HepG2 (cell line): ENCODE results near the gene CENPP. TPM values are rescaled to one million over a fixed set of nuclear protein-coding genes. Genes with fewer than 3 reads are reported as not detected.

Source experiments
- ATAC-seq: fragments of 200-7000 bp; cut with Tn5 transposase; 3 replicates; pipeline ENCODE4 v1.9.1; 2020; ENCODE audit warnings: mild to moderate bottlenecking, moderate library complexity
- BruUV-seq: library from RNA; stranded (reverse); fragments of 400-500 nt; replicated peaks from 2 replicates; lab custom pipeline; 2021; lab: Mats Ljungman, UMichigan
- CTCF ChIA-PET: fragments of 300-600 bp; formaldehyde crosslinking; extraction: SDS; loops from one replicate; lab custom pipeline; 2021; ENCODE audit warnings: low total read pairs, inconsistent platforms, low intra/inter-chr PET ratio; lab: Yijun Ruan, JAX
- POLR2A ChIA-PET: fragments of 350-600 bp; sonication (Branson Sonifier 250); formaldehyde crosslinking; loops from one replicate; lab custom pipeline; 2020; ENCODE audit warnings: antibody characterized with exemption, inconsistent platforms; lab: Yijun Ruan, JAX
- DNase-seq: peaks from one replicate; pipeline ENCODE4 v3.0.0-alpha.2; 2015; ENCODE audit warnings: low spot score
- FAIRE-seq: peaks from 3 replicates; lab custom pipeline; 2011; peaks lifted over from hg19 to GRCh38; lab: Jason Lieb, UNC
- H2AFZ ChIP-seq: one replicate; pipeline ENCODE4 v1.6.1; 2011; ENCODE audit warnings: low read length, inconsistent platforms
- H3K27ac ChIP-seq: fragments of 300-600 bp; 3 replicates; pipeline ENCODE4 v1.8.0; 2011; ENCODE audit warnings: mixed run types, mild to moderate bottlenecking, mixed read lengths, low read length, inconsistent platforms; ENCODE audit not compliant: insufficient read depth; ENCODE audit errors: extremely low read length
- H3K27me3 ChIP-seq, 2 experiments: fragments of 200-600 bp in 1 of 2; 2 replicates in 1 of 2; 3 replicates in 1 of 2; pipeline versions ENCODE4 v1.6.0 to v1.8.0; 2011; ENCODE audit warnings: low read length in 2 of 2, mild to moderate bottlenecking in 2 of 2, moderate library complexity in 2 of 2, inconsistent platforms in 1 of 2; ENCODE audit not compliant: insufficient read depth in 2 of 2, control insufficient read depth in 1 of 2
- H3K36me3 ChIP-seq, 2 experiments: fragments of 200-600 bp in 1 of 2; replicated peaks in 1 of 2; 2 replicates in 1 of 2; 3 replicates in 1 of 2; pipeline versions ENCODE4 v1.5.1 to v1.8.0; 2011; ENCODE audit warnings: low read length in 2 of 2, inconsistent platforms in 1 of 2; ENCODE audit not compliant: insufficient read depth in 2 of 2, control insufficient read depth in 1 of 2
- H3K4me1 ChIP-seq: 2 replicates; pipeline ENCODE4 v1.5.1; 2012; ENCODE audit warnings: low read length, inconsistent platforms; ENCODE audit not compliant: insufficient read depth
- H3K4me2 ChIP-seq: 2 replicates; pipeline ENCODE4 v1.6.0; 2011; ENCODE audit warnings: low read depth, low read length, inconsistent platforms
- H3K4me3 ChIP-seq, 3 experiments: fragments of 200-600 bp in 1 of 3; sonication (generic), shearing (Covaris generic) in 1 of 3; replicated peaks in 1 of 3; 2 replicates each; pipeline ENCODE4 v1.5.1; 2011 to 2016; ENCODE audit warnings: low read length in 3 of 3, inconsistent platforms in 2 of 3, low read depth in 2 of 3, mild to moderate bottlenecking in 2 of 3, control low read depth in 1 of 3, mixed read lengths in 1 of 3; ENCODE audit not compliant: insufficient read depth in 1 of 3
- H3K79me2 ChIP-seq: one replicate; pipeline ENCODE4 v1.6.1; 2011; ENCODE audit warnings: low read length, inconsistent platforms; ENCODE audit not compliant: insufficient read depth
- H3K9ac ChIP-seq: 2 replicates; pipeline ENCODE4 v1.6.0; 2011; ENCODE audit warnings: mild to moderate bottlenecking, low read depth, low read length, inconsistent platforms; ENCODE audit not compliant: insufficient read depth
- H3K9me3 ChIP-seq: 2 replicates; pipeline ENCODE4 v1.5.1; 2012; ENCODE audit warnings: mild to moderate bottlenecking, low read length
- H4K20me1 ChIP-seq: 2 replicates; pipeline ENCODE4 v1.6.0; 2011; ENCODE audit warnings: inconsistent platforms, mild to moderate bottlenecking, low read length, moderate library complexity; ENCODE audit not compliant: insufficient read depth
- ETV5 ChIP-seq: IDR thresholded peaks from 2 replicates; pipeline ENCODE4 v1.6.1; 2018; ENCODE audit warnings: missing biosample characterization, missing genetic modification reagents, inconsistent platforms, borderline replicate concordance
- HIC2 ChIP-seq: sonication (generic); formaldehyde crosslinking; IDR thresholded peaks from 2 replicates; pipeline ENCODE4 v1.9.0; 2022; ENCODE audit warnings: low read depth, missing genetic modification reagents
- NFE2L2 ChIP-seq: fragments of 150-350 bp; IDR thresholded peaks from 2 replicates; pipeline ENCODE4 v1.6.1; 2014; ENCODE audit warnings: low read length
- NFKB2 ChIP-seq: sonication (generic); formaldehyde crosslinking; IDR thresholded peaks from 2 replicates; pipeline ENCODE4 v1.4.0; 2020; ENCODE audit warnings: missing genetic modification reagents, borderline replicate concordance
- NRL ChIP-seq: sonication (generic); formaldehyde crosslinking; IDR thresholded peaks from 2 replicates; pipeline ENCODE4 v1.5.0; 2020; ENCODE audit warnings: missing genetic modification reagents, mild to moderate bottlenecking, moderate library complexity, borderline replicate concordance
- PCBP2 ChIP-seq: fragments of 200-400 bp; formaldehyde crosslinking; optimal IDR thresholded peaks from 2 replicates; pipeline ENCODE3; 2018; ENCODE audit warnings: low read length, low read depth; ENCODE audit not compliant: poor library complexity, severe bottlenecking
- SALL1 ChIP-seq: sonication (generic); formaldehyde crosslinking; IDR thresholded peaks from 2 replicates; pipeline ENCODE4 v1.8.0; 2022; ENCODE audit warnings: mild to moderate bottlenecking, missing genetic modification reagents
- USF2 ChIP-seq, 2 experiments: sonication (generic) in 1 of 2; formaldehyde crosslinking in 1 of 2; IDR thresholded peaks; 2 replicates each; pipeline versions ENCODE4 v1.5.1 to v1.6.1; 2011 to 2020; ENCODE audit warnings: borderline replicate concordance in 1 of 2, low read depth in 1 of 2, low read length in 1 of 2, mild to moderate bottlenecking in 1 of 2, missing genetic modification reagents in 1 of 2, moderate library complexity in 1 of 2
- YY1 ChIP-seq: IDR thresholded peaks from 2 replicates; pipeline ENCODE4 v1.6.1; 2011; ENCODE audit warnings: low read length, low read depth, moderate library complexity, mild to moderate bottlenecking; ENCODE audit not compliant: insufficient read depth, insufficient replicate concordance
- ZIK1 ChIP-seq: sonication (generic); formaldehyde crosslinking; IDR thresholded peaks from 2 replicates; pipeline ENCODE4 v1.5.0; 2020; ENCODE audit warnings: mild to moderate bottlenecking, low read depth, missing genetic modification reagents, borderline replicate concordance
- ZNF337 ChIP-seq: sonication (generic); formaldehyde crosslinking; IDR thresholded peaks from 2 replicates; pipeline ENCODE4 v1.5.1; 2020; ENCODE audit warnings: missing genetic modification reagents, low read depth, mild to moderate bottlenecking, borderline replicate concordance
- ZNF501 ChIP-seq: sonication (generic); formaldehyde crosslinking; IDR thresholded peaks from 2 replicates; pipeline ENCODE4 v1.5.1; 2020; ENCODE audit warnings: mild to moderate bottlenecking, moderate library complexity, missing genetic modification reagents
- ZNF512B ChIP-seq: sonication (generic); formaldehyde crosslinking; IDR thresholded peaks from 2 replicates; pipeline ENCODE4 v1.5.1; 2020; ENCODE audit warnings: missing genetic modification reagents, mild to moderate bottlenecking, borderline replicate concordance
- ZNF557 ChIP-seq: sonication (generic); formaldehyde crosslinking; IDR thresholded peaks from 2 replicates; pipeline ENCODE4 v1.4.0; 2020; ENCODE audit warnings: missing genetic modification reagents
- ZNF558 ChIP-seq: sonication (generic); formaldehyde crosslinking; IDR thresholded peaks from 2 replicates; pipeline ENCODE4 v1.9.0; 2022; ENCODE audit warnings: mild to moderate bottlenecking, missing genetic modification reagents, borderline replicate concordance
- ZNF644 ChIP-seq: IDR thresholded peaks from 2 replicates; pipeline ENCODE4 v1.6.1; 2016; ENCODE audit warnings: low read depth
- ZNF761 ChIP-seq: sonication (generic); formaldehyde crosslinking; conservative IDR thresholded peaks from 2 replicates; pipeline ENCODE4 v1.4.0; 2020; ENCODE audit warnings: mild to moderate bottlenecking, missing genetic modification reagents
- WGBS: methylation state at CpG from one replicate; pipeline ENCODE4 v1.1.6; 2017; ENCODE audit warnings: low lambda C conversion rate; 5-methylcytosine and 5-hydroxymethylcytosine counted together
- in situ Hi-C: cut with HindIII; loops from 2 replicates; pipeline ENCODE4 v1.10.0; 2017; ENCODE audit warnings: low pct_unique_long_range_greater_than_20kb; ENCODE audit not compliant: extremely low pct_ligation_motif_present
- intact Hi-C: fragments of 100-400 bp; cut with micrococcal nuclease; formaldehyde crosslinking; loops from one replicate; pipeline ENCODE4 v1.10.0; 2022; ENCODE audit not compliant: unreplicated experiment
- polyA plus RNA-seq, 8 experiments: library from polyadenylated mRNA; depleted of rRNA in 3 of 8; stranded (reverse) in 7 of 8; unstranded in 1 of 8; fragments of >200 nt; fragmentation: Illumina TruSeq in 4 of 8; extraction: Trizol in 4 of 8; gene quantifications; 2 replicates each; pipeline versions ENCODE4 v1.2.1 to v1.2.3, GENCODE V29; 2011 to 2016; ENCODE audit warnings: low read depth in 4 of 8, missing spikeins in 1 of 8, mixed read lengths in 1 of 8; ENCODE audit not compliant: insufficient read depth in 1 of 8
- total RNA-seq, 5 experiments: library from RNA; depleted of rRNA; stranded (reverse); fragments of >200 nt; fragmentation: Illumina TruSeq; extraction: Trizol; gene quantifications; 2 replicates each; pipeline ENCODE4 v1.2.3, GENCODE V29; 2016; ENCODE audit warnings: low read depth in 1 of 5

The CENPP gene
- total and polyA plus RNA-seq, 2 of the 13 experiments (the other 11 are each of a cell fraction or from before 2014, with no cell fraction given): 2.0 to 11.4 TPM

GRCh38 chr9:92608909-92609445 lies 283.2 kb downstream of the CENPP start:
- Histone ChIP-seq H2AFZ (no peak overlapping the region), H3K27ac (peak overlapping the region; percentile 65), H3K9me3 (no peaks in the 10 kb centered on the region), H3K79me2 (no peaks in the 10 kb centered on the region), H3K4me3 (no peak overlapping the region; a peak in 1 of 6 replicates), H3K4me1 (peaks cover 26% of the 10 kb centered on the region), H3K9ac (peak overlapping the region; percentile 45; the same call in 1 of the 2 replicates), H3K36me3 (peaks cover 0 to 6% of the 10 kb centered on the region in 2 experiments; a peak in 2 of 5 replicates), H3K27me3 (no peaks in the 10 kb centered on the region), H4K20me1 (no peaks in the 10 kb centered on the region), H3K4me2 (peak overlapping the region; percentile 46)
- intact Hi-C loops: no loop called here
- CTCF ChIA-PET: no interaction called here
- WGBS: 42% methylated on average over 6 of the region's 11 CpGs
- in situ Hi-C loops: no loop called here
- POLR2A ChIA-PET: no interaction called here
- no TSS peak for BruUV-seq
- FAIRE-seq: no peak
- no peak for DNase-seq
- ATAC-seq: peak; percentile 88
- TF ChIP-seq ZNF557 (CRISPR knock-in tag): no peak
- no peak for TF ChIP-seq ZNF558 (CRISPR knock-in tag)
- TF ChIP-seq HIC2 (CRISPR knock-in tag): no peak
- no peak for TF ChIP-seq ZNF761 (CRISPR knock-in tag)
- TF ChIP-seq SALL1 (CRISPR knock-in tag): 0 out of 2 replicates have a peak, but pooled peaks have one; percentile 34
- TF ChIP-seq USF2 (IDR thresholded peaks at IDR 0.05; ENCODE audit: low read depth, low read length): no peak
- no peak for TF ChIP-seq USF2 (CRISPR knock-in tag; IDR thresholded peaks at IDR 0.05; ENCODE audit: borderline replicate concordance)
- TF ChIP-seq NRL (CRISPR knock-in tag): peak; percentile 74; the same call in 1 of the 2 replicates
- no peak for TF ChIP-seq ZNF337
- no peak for TF ChIP-seq NFKB2 (CRISPR knock-in tag)
- TF ChIP-seq ETV5: no peak
- TF ChIP-seq YY1: no peak
- peak; percentile 58; the same call in 1 of the 2 replicates for TF ChIP-seq ZNF501 (CRISPR knock-in tag)
- no peak for TF ChIP-seq ZNF512B
- TF ChIP-seq PCBP2: no peak
- TF ChIP-seq ZIK1 (CRISPR knock-in tag): 0 out of 2 replicates have a peak, but pooled peaks have one; percentile 27
- TF ChIP-seq NFE2L2: no peak
- no peak for TF ChIP-seq ZNF644 (CRISPR knock-in tag)
